Jurkat, Clone E6-1 (cell line): ENCODE data around the gene RTRAF.

Experiments
- DNase-seq: peaks from one replicate; pipeline ENCODE4 v3.0.0-alpha.2; 2011; ENCODE audit warnings: low read depth, low spot score
- H3K4me3 ChIP-seq: 2 replicates; pipeline ENCODE4 v1.5.1; 2011; ENCODE audit warnings: mild to moderate bottlenecking, low read length, control low read depth, moderate library complexity

The RTRAF gene

DNA sequence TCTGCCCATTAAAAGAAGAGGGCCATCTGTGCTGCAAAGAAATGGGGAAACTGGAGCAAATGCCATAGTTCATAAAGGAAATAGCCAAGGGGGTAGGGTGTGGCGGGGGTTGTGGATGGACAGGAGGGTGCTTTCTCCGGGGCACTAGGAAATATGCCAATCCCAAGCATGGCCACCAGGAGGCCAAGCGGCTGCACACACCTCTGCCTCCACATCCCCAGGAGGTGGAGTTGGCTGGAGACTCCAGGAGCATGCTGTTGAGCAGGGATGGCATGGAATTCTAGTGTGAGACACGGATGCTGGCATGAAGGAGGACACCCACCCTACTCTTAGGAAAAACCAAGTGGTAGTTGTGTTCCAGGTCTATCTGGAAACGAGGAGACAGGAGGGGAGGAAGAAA lies 54.3 kb downstream of the RTRAF start:
- H3K4me3 ChIP-seq: no peak overlapping the region
- DNase-seq: no peak

DNA sequence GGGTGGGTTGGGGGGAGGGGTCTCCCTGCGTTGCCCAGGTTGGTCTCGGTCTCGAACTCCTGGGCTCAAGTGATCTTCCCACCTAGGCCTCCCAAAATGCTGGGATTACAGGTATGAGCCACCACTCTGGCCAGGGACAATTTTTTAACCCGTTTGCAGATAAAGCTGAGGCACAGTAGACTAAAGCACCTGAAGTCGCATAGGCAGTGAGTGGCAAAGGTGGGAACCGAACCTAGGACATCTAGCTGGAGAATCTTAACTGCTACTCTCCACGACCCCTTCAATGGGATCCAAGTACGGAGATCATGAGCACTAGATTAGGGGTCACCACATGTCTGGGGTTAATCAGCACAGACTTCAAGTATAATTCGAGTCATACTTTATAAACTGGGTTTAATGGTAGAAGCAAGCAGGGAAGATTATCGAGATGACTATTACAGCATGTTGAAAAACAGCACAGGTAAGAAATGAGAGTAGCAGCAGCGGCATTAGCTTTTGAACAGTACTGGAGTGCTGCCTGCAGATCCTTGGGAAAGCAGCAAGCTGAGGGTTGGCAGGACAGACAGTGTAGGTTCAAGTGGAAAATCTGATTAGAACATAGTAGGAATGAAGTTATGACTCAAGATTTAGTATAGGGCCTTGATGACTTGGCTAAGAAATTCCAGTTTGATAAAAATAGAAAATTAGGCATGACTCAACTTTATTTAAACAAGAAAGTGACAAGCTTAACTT lies 55.6 kb downstream of the RTRAF start:
- DNase-seq: no peak
- H3K4me3 ChIP-seq: no peak overlapping the region

DNA sequence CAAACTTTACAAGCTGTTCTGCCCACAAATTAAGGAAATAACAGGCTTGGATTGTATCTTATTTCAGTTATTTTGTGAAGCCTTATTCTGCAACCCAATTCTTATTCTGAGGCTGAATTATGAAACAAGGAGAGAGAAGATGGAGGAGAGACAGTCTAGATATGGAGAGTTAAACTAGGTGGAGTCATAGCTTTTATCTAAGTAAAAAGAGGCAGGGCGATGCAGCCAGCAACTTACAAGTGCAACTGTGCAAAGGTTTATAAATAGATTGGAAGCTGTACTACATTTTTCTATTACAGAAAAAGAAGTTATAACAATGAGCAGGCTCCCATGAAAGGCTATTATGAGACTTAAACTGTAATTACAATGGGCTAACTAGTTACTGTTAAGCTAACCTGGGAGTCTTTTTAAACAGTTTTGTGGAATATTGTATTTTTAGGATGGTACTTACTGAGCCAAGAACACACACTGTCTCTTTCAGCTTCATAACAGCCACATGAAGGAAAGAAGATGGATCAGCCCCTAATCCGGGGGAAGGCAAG lies 57.1 kb downstream of the RTRAF start:
- DNase-seq: no peak
- H3K4me3 ChIP-seq: no peak overlapping the region

DNA sequence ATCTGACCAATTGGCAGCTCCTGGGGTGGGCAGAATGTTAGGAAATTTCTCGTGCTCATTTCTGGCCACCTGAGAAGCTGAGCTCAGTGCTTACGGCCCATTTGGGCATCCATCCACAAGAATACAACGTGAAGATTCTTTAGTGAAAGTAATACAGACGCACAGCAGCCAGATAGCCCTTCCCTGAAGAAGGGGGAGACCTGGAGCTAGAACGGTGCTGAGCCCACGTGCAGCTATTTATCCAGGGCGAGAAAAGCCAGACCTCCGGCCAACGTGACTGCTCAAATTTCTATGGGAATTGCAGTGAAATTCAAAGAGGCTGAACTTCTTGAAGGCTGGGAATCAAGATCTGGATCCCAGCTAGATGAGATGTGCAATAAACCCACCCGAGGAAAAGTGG lies 58.8 kb downstream of the RTRAF start:
- H3K4me3 ChIP-seq: no peak overlapping the region
- no peak for DNase-seq

DNA sequence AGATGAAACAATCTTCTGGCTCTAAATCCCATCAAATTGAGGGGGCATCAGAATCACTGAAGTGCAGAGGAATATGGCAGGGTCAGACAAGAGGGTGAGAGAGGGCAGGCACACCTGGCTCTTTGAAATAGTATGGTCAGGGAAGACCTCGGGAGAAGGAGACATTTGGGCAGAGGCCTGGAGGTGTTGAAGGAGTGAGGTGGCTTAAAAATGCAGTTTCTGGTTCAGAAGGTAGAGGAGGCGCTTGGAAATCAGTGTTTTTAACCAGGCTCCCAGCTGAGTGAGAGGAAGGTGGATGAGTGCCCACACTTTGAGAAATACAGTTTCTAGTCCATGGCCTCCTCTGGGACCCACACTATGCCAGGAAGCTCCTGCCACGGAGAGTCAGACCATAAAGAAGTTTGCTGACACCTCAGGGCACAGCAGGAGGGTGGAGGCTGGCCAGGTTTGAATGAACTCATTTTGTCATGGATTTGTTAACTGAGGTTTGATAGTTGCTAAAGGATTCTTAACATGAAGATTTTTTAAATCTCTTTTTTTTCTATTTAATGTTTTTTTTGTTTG lies 59.4 kb downstream of the RTRAF start:
- DNase-seq: no peak
- no peak overlapping the region for H3K4me3 ChIP-seq

DNA sequence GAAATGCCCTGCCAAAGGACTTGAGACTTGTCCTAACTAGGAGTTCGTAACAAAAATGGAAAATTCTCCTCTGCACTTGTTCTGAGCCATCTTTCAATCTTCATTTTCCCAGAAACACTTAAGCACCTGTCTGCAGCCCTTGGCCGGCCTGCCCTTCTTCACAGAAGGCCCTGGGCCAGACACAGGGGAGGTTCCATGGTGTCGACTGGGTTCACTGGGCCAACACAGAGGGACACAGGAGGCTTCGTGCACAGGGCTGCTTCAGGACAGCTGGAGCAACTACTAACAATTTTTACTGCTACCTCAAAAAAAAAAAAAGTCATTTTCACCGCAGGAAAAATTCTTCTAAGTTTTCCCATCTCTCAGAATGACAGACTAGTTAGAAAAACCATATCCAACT lies 59.9 kb downstream of the RTRAF start:
- H3K4me3 ChIP-seq: no peak overlapping the region
- no peak for DNase-seq

DNA sequence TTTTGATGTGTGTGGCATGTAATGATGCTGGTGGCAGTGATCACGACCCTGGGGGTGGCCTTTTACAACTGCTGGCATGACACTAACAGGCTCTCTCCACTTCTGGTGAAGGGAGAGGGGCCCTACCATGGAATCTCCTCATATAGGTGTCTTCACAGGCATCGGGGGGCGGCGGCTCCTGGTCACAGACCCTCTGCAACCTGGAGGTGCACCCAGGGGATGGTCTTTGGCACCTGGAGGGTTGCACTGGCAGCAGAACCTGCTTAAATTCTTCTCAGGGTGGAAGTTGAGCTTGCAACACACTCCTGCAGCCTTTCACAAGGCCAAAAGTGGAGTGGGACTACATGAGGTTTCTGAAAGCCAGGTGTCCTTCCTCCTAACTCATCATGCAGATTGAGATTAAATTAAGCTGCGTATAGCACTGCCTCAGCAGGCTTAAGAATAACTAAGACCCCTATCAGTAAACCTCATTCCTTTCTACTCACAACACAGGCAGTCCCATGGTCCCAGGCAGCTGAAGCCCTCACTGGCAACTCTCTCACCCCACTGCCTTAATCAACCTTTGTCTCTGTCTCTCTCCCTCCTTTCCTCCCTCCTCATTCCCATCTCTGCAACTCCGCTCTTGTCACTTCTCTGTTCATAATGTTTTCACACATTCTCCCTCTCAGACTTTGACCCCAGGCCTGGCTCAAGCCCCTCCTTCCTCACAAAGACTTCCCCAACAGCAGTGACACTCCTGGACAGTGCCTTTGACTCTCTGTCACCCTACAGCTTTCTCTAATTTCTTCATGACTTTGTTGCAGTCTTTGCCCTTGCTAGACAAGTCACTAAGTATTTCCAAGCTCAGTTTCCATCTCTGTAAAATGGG lies 60.6 kb downstream of the RTRAF start:
- no peak overlapping the region for H3K4me3 ChIP-seq
- DNase-seq: no peak

DNA sequence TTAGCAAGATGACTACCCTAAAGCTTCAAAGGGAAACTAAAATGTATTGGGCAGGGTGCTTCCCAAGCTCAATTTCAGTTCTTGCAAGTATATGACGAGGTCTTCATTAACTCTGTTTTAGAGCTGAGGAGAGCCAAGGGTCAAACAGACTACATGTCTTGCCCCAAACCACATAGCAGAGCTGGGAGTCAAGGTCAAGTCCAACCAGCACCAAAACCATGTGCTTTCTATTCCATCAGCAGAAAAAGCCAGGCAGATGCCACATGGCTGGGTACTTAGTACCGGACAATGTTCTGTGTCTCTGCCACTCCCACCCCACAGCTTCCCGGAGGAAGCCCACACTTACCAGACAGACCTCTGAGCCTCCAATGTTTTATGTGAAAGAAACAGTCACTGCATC lies 61.9 kb downstream of the RTRAF start:
- no peak for DNase-seq

DNA sequence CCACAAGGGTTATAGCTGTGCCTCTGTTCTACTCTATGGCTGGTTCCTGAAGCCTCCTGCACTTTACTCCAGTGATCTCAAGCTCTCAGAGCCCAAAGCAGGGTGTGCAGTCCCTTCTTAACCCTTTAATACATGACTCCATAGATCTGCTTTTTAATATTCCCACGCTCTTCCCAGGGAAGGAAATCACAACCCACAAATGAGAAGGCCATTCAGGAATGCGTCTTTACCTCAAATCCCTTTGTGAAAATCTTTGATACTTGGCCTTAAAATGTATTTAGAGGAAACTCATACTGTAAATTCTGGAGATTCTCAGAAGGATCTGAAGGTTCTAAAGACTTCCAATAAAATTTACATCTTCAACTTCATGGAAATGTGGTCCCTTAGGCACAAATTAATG lies 62.5 kb downstream of the RTRAF start:
- H3K4me3 ChIP-seq: no peak overlapping the region
- DNase-seq: no peak

More for the DNA sequence above, 61.9 kb downstream of the RTRAF start:
- no peak overlapping the region for H3K4me3 ChIP-seq

DNA sequence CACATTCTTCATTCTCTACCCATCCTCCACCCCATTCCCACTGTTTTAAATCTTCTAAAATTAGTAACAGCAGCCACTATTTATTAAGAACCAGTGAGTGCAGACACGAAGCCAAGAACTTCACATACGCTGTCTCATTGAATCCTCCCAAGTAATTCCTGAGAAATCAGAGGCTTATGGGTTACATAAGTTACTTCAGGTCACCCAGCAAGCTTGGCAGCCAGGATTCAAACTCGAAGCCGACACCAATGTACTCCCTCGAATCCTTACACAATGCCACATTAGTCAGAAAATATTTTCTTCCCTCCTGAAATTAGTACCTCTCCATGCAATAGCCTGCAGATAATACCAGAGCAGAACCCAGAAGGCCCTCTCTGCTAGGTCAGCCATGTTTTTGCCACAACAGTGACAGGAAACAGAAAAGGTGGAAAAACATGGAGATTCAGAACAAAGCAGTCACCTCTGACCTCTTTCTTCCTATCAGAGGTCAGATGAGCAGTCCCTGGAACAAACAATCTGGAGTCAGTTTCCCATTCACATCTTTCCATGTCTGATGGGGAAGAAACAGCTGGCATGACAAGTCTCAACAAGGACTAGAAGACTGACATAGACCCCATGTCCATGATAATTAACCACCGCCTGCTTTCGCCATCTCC lies 63.1 kb downstream of the RTRAF start:
- no peak overlapping the region for H3K4me3 ChIP-seq
- no peak for DNase-seq

DNA sequence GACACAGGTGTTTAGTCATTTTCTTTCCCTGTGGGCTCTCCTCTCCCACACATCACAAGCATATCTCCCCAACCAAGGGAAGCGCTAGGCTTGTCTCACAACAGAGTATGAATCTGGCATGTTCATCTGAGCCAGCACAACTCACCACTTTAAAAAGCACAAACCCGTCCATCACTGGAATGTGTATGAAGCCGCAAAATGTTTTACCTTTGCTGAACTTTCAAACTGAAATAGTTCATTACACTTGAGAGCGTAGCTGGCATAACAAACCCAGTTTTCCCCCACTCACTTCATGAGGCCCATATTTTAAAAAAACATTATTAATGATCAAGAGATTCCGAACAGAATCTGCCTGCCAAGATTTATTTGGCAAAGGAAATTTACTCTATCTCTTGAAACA lies 63.7 kb downstream of the RTRAF start:
- H3K4me3 ChIP-seq: no peak overlapping the region
- no peak for DNase-seq

DNA sequence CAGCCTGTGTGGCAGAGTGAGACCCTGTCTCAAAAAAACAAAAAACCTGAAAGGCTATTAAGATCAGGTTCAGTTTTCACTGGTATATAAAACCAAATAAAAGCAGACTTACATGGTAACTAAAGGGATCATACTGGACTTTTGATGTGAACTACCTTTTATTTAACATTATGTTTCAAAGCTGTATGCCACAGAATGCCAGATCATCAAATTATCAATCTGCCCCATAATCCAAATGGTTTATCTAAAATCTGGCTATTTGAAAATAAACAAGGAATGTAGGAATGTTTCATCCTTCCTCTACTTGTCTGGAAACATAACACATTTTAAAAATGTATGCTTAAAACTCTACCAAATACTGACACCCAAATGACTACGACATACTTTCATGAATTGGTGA lies 65.3 kb downstream of the RTRAF start:
- DNase-seq: no peak
- no peak overlapping the region for H3K4me3 ChIP-seq

DNA sequence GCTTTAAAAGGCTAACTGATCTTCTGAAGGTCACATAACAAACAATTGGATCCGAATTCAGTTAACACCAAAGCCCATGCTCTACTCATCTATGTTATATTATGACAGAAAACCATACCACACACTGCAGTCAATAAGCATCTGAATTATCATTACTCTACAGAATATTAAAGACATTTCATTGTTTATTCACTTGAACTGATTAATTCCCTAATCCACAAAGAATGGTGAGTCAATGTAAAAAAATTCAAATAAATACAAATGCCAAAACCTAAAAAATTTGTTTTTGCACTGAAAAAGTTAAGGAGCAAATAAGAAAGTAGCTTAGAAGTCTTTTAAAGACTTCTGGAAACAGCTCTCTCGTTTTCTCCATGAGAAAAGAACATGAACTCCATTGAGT lies 65.8 kb downstream of the RTRAF start:
- no peak for DNase-seq
- no peak overlapping the region for H3K4me3 ChIP-seq

DNA sequence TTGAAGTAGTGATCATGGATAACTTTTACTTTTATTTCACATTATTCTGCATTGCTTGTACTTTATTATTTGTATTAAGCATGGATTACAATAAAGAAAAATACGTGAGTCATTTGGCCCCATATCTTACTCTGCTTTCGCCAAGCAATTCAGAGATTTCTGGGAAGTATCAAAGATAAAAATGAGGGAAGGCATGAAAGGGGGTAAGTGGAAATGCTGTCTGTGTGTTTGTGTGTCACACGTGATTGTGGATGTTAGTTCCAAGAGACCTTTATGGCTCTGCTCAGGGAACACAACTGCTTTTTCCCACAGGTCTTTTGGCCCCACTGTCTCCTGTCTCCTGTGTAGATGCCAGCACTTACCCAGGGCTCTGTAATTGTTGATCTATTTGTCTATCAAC lies 69.0 kb downstream of the RTRAF start:
- no peak for DNase-seq
- no peak overlapping the region for H3K4me3 ChIP-seq

DNA sequence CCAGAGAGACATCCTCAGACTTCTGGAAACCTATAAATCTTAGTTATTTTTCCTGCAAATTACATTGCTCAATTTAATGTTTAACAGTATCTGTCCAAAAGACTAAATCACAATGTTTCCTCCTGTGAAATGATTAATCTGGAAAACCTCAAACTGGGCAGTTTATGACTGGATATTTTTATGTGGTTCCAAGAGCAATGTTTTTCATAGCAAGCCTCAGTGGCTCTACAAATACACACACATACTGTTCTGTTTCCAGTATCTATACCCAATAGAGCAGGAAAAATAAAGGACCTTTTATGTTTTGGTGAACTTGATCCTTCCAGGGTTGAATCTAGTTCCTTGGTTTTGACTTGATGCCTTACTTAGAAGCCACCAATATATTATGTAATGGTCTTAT lies 70.3 kb downstream of the RTRAF start:
- no peak for DNase-seq

DNA sequence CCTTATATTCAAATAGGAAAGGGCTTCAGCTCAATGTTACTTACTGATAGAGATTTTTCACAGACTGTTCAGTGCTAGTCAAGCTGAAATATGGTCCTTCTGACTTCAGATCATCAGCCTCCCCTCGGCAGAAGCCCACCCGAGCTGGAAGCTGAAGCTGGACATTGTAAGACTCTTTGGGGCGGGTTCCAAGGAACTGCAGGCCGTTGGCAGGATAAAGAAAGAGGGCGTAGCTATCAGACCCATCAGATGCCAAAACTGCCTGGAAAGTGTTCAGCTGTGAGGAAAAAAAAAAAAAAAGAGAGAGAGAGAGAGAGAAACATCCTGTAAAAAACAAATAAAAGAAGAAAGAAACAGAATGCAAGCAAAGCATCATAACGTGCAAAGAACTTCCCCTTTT lies 70.7 kb downstream of the RTRAF start:
- no peak for DNase-seq
- no peak overlapping the region for H3K4me3 ChIP-seq

More for the DNA sequence above, 70.3 kb downstream of the RTRAF start:
- no peak overlapping the region for H3K4me3 ChIP-seq
